GM21515 (cell line): Measurements from ENCODE around the gene GAB3.
"Not testable (repeated sequence)": the region's sequence is repeated elsewhere in the genome, so short reads cannot be mapped to it uniquely, and the experiment has no call there.

ENCODE experiments used
- ATAC-seq: cut with Tn5 transposase; IDR thresholded peaks from one replicate; pipeline ENCODE4 v1.9.1; 2021; ENCODE audit not compliant: unreplicated experiment

The GAB3 gene

DNA sequence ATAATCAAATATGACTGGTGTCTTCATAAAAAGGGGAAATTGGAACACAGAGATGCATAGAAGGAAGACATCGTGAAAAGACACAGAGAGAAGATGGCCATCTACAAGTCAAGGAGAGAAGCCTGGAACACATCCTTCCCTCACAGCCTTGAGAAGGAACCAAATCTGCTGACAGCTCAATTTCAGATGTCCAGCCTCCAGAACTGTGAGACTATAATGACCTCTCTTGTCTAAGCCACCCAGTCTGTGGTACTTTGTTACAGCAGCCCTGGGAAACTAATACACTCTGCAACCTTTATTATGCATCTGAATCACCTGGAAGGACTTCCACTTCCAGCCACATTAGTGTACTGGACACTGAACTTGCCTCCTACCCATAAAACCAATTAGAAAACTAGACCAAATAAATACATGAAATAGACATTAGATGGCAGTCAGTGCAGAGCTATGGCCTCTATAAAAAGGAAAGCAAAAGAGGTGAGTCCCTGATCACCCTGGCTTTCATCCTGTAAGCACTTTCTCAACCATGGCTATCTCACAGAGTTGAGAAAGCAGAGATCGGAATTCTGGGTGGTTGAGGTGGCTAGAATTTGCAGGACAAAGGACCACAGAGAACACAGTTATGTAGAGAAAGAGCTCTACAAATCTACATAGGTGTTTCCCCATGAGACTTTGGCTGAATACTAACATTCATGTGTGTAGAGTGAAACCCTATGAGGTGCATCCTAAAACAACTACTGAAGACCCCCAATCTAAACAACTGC lies 25.7 kb downstream of the GAB3 start:
- ATAC-seq: no peak

DNA sequence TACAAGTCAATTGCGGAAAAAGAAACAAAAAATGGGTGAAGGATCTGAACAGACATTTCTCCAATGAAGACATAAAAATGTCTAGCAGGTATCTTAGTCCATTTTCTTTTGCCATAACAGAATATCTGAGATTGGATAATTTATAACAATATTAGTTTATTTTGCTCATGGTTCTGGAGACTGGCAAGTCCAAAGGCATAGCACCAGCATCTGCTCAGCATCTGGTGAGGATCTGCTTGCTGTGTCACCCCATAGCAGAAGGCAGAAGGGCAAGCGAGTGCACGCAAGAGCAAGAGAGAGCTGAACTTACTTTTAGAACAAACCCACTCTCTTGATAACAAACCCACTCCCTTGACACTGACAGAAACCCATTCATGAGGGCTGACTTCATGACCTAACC lies 29.7 kb downstream of the GAB3 start:
- ATAC-seq: no peak

GRCh38 chrX:154720067-154720466 lies 30.8 kb downstream of the GAB3 start:
- ATAC-seq: no peak

DNA sequence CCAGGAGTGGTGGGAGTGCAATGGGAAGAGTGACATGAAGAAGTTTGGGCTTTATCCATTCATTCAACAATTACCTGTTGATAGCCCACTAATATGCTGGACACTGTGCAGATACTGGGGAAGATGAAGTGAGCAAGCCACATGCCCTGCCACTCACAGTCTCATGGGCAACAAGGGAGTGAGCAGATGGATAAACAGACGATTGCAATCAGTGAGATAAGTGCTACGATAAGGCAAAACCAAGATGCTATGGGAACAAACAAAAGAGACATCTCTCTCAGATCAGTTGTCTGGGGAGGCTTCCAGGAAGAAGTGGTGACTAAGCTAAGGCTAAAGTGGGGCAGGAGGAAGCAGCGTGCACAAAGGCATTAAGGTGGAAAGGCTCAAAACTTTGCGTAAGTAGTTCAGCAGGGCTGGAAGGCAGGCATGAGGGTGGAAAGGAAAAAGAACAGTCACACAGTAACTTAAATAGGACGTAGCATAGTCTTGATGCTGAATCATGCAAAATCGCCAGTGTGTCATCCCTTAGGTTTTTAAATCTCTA lies 31.7 kb downstream of the GAB3 start:
- ATAC-seq: no peak

DNA sequence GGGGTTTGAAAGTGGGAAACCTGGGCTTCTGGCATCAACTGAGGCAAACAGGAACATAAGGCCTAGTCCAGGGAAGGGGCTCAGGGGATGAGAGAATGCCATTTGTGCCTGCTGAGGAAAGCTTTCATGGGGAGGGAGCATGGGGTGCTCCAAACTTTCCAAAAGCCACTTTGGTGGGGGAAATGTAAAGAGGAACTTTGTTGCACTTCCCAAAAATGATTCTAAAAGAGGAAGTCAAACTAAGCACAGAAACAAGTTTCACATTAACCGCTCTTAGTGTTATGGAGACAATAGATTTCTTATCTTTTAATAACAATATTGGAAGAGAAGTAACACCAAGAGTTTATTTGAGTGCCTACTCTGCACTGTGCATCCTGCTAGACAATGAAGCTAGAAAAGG lies 32.3 kb downstream of the GAB3 start:
- no peak for ATAC-seq

DNA sequence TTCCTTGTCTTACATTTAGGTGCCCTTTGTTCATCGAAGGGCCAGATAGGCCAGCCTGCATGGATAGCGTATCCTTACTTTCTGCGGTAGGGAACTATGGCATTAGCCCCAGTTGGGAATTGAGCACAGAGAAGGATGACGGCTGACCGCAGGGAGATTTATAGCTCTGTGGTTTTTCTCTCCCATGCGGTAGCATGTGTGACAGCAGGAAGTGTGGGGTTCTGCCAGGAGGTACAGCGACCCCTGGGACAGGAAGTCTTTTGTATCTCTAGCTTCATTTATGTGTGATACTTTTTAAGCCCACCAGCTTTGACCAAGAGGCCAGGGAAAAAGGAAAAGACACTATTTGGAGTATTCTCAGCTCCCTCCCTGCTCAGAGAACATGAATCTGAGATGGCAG lies 33.1 kb downstream of the GAB3 start:
- ATAC-seq: no peak

- no peak for ATAC-seq
These were observed 35.1 kb downstream of the GAB3 start for GRCh38 chrX:154715825-154716224.

DNA sequence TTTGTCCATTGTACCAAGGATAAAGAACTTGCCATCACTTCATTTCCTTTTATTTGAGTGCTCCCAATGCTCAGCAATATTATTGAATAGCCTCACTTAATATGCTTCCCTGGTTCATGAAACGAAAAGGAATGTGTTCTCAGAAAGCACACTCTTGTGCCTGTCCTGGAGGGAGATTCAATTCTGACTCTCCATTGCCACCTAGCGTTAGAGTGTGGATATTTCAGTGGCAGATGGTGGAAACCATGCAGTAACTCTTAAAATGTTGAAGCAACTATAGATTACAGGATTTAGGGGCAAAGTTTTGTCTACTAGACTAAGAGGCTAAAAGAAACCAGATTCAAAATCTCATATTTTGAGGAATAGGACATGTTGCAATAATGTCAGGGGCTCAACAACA lies 36.0 kb downstream of the GAB3 start:
- no peak for ATAC-seq

GRCh38 chrX:154712781-154713740 lies 37.8 kb downstream of the GAB3 start:
- ATAC-seq: peak; percentile 90

DNA sequence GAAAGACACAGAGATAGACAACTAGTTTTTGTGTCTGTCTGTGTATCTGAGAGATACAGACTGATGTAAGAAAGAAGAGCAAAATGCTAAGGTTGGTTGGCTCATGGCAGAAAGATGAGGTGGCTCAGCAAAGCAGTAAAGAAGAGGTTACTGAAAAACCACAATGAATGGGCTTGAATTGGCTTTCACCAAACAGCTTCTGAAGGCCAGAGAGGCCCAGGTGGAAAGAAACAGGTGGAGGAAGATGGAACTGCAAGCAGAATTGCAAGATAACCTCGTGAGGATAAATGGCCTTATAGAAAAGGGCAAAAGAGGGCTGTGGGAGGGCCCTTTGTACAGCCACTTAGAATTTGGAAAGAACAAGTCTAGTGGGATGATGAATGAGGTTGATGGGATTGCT lies 39.6 kb downstream of the GAB3 start:
- ATAC-seq: no peak

DNA sequence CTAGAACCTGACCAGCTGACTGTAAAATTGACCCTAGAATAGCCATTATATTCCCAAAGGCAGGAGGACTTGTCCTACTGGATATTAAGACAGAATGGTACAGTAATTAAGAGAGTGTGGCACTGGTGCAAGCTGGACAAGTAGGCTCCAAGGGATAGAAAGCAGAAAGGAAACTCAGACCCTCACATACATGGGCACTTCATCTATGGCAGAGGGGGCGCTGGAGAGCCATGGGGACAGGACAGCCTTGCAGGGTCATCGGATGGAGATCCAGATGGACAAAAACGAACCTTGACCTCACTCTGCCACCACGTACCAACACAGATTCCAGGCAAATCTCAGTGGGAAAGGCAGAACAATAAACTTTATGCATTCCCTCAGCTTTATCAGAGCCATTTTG lies 40.6 kb downstream of the GAB3 start:
- no peak for ATAC-seq

- ATAC-seq: no peak
These were observed 52.1 kb downstream of the GAB3 start for GRCh38 chrX:154698630-154699248.

GRCh38 chrX:154696676-154697045 lies 54.2 kb downstream of the GAB3 start:
- no peak for ATAC-seq

DNA sequence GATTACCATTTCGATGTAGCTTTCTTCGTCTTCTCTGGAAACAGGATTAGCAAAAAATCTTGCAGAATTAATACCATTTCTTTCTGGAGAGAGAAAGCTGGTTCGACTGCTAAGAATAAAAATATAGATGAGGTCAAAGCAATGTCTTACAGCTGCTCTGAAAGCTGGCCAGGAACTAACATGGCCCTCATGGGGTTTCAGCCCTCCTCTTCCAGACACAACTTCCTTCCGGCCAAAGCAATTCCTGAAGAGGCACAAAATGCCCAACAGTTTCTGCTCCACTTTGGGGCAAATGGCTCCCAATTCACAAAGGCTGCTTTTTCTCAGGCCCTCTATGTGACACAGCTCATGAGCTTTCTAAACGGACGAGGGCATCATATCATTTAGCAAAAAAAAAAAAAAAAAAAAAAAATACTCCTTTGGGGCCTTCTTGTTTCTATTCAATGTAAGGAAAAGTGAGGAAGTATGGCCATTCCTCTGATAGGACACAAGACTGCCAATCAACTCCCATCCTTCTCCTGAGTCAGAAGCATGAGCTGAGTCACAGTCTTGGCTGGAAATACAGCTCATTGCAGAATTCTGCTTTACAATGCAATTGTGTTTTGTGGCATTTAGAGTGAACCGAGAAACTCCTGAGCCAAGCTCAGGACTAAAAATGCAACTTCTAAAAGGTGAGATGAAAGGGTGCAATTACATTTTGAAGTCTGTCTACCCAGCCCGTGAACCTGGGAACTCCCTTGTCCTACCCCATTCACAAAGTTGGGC lies 54.8 kb downstream of the GAB3 start:
- no peak for ATAC-seq

DNA sequence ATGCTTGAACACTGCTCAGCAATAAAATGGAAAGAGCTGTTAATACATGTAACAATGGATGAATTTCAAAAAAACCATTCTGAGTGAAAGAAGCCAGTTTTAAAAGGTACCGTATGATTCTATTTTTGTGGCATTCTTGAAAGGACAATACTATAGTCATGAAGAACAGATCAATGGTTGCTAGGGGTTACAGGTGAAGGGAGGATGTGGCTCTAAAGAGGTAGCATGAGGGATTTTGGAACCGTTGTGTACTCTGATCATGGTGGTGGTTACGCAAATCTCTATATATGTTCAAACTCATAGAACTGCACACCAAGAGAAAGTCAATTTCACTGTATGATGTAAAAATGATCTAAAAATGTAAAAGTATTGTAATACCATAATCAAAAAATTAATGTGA lies 57.5 kb downstream of the GAB3 start:
- ATAC-seq: no peak

DNA sequence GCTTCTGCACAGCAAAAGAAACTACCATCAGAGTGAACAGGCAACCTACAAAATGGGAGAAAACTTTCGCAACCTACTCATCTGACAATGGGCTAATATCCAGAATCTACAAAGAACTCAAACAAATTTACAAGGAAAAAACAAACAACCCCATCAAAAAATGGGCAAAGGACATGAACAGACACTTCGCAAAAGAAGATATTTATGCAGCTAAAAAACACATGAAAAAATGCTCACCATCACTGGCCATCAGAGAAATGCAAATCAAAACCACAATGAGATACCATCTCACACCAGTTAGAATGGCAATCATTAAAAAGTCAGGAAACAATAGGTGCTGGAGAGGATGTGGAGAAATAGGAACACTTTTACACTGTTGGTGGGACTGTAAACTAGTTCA lies 60.4 kb downstream of the GAB3 start:
- ATAC-seq: not testable (repeated sequence)

DNA sequence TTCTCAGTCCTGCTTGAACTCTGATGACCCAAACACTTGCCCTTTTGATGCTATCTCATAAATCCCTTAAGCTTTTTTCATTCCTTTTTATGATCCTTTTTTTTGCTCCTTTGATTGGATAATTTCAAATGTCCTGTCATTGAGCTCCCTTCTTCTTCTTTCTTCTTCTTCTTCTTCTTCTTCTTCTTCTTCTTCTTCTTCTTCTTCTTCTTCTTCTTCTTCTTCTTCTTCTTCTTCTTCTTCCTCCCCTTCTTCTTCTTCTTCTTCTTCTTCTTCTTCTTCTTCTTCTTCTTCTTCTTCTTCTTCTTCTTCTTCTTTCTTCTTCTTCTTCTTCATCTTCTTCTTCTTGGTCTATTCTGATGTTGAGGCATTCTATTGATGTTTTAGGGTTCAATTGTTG lies 78.8 kb downstream of the GAB3 start:
- ATAC-seq: not testable (repeated sequence)

DNA sequence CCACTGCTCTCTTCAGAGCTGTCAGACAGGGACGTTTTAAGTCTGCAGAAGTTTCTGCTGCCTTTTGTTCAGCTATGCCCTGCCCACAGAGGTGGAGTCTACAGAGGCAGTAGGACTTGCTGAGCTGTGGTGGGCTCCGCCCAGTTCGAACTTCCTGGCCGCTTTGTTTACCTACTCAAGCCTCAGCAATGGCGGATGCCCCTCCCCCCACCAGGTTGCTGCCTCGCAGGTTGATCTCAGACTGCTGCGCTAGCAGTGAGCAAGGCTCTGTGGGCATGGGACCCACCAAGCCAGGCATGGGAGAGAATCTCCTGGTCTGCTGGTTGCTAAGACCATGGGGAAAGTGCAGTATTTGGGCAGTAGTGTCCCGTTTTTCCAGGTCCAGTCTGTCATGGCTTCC lies 80.0 kb downstream of the GAB3 start:
- ATAC-seq: not testable (repeated sequence)

- no peak for ATAC-seq
These were observed 89.0 kb downstream of the GAB3 start for GRCh38 chrX:154661899-154662298.

DNA sequence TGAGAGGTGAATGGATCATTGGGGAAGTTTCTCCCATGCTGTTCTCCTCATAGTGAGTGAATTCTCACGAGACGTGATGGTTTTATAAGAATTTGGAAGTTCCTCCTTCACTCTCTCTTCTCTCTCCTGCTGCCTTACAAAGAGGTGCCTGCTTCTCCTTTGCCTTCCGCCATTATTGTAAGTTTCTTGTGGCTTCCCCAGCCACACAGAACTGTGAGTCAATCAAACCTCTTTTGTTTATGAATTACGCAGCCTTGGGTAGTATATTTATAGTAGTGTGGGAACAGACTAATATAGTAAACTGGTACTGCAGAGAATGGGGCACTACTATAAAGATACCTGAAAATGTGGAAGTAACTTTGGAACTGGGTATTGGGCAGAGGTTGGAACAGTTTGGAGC lies 89.7 kb downstream of the GAB3 start:
- ATAC-seq: no peak

GRCh38 chrX:154660541-154660940 lies 90.3 kb downstream of the GAB3 start:
- ATAC-seq: no peak
